ENCODE results near the gene CAMP. TPM values are rescaled to one million over a fixed set of nuclear protein-coding genes. Genes with fewer than 3 reads are reported as not detected.

CAMP gene
- total and polyA plus RNA-seq, 2 of the 13 experiments (the other 11 are each of a cell fraction or from before 2014, with no cell fraction given), result not detected

DNA sequence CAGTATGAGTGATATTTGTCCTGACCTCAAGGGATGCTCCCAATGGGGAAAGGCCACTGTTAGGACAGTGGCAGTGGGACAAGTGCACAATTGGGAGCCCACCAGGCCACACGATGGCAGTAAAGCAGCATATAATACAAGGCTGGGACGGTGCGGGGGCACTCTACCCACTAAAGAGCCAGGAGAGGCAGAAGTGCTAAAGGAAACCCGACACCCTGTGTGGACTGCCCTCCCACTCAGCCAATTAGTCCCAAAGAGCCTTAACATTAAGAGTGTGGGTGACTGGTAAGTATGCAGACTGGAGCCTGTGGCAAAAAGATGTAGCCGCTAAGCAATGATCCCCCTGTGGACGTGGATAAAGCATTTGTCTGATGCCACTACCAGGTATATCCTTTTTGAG, 9.4 kb downstream of the CAMP start:
- Histone ChIP-seq H3K4me2 (ENCODE audit: low read depth, low read length) (peak overlapping the region; percentile 64), H3K9me3 (ENCODE audit: low read length) (no peaks in the 10 kb centered on the region), H3K4me3 (replicated peaks in 1 of 3; ENCODE audit: insufficient read depth in 1 of 3, low read depth in 2 of 3, low read length in 3 of 3) (peak overlapping the region in 2 of 3 experiments; percentile 6 to 45; a peak in 1 of 6 replicates), H3K36me3 (replicated peaks in 1 of 2; ENCODE audit: control insufficient read depth in 1 of 2, insufficient read depth in 2 of 2, low read length in 2 of 2) (no peaks in the 10 kb centered on the region), H3K9ac (ENCODE audit: insufficient read depth, low read depth, low read length) (no peak overlapping the region; the same call in 1 of the 2 replicates), H4K20me1 (ENCODE audit: insufficient read depth, low read length) (no peaks in the 10 kb centered on the region), H3K4me1 (ENCODE audit: insufficient read depth, low read length) (peaks cover 42% of the 10 kb centered on the region), H3K79me2 (ENCODE audit: insufficient read depth, low read length) (no peaks in the 10 kb centered on the region), H3K27me3 (ENCODE audit: control insufficient read depth in 1 of 2, insufficient read depth in 2 of 2, low read length in 2 of 2) (no peaks in the 10 kb centered on the region), H2AFZ (ENCODE audit: low read length) (peak overlapping the region; percentile 93), H3K27ac (ENCODE audit: extremely low read length, insufficient read depth, low read length) (no peak overlapping the region)
- ChIA-PET POLR2A (no interaction called here), CTCF (ENCODE audit: low intra/inter-chr PET ratio, low total read pairs) (interaction anchor here (0.9 to 2.1 kb wide), 2 partner anchors 41 to 202 kb away, joined by 4 to 28 read pairs; no protein-coding TSS in a partner anchor)
- intact Hi-C loops (cut with micrococcal nuclease; ENCODE audit: unreplicated experiment) (loop anchor here (2.0 kb wide), 1 partner anchor 204 kb away; no protein-coding TSS in a partner anchor), in situ Hi-C loops (cut with HindIII; ENCODE audit: extremely low pct_ligation_motif_present, low pct_unique_long_range_greater_than_20kb) (loop anchor here (5.0 kb wide), 1 partner anchor 205 kb away; no protein-coding TSS in a partner anchor)
- peak; percentile 98 for ATAC-seq
- BruUV-seq (replicated peaks), result no TSS peak
- WGBS (ENCODE audit: low lambda C conversion rate), result 18% methylated on average over 6 of the region's 6 CpGs
- FAIRE-seq, result peak; percentile 63
- peak; percentile 76 for DNase-seq (ENCODE audit: low spot score)
- TF ChIP-seq, protein P1, sequence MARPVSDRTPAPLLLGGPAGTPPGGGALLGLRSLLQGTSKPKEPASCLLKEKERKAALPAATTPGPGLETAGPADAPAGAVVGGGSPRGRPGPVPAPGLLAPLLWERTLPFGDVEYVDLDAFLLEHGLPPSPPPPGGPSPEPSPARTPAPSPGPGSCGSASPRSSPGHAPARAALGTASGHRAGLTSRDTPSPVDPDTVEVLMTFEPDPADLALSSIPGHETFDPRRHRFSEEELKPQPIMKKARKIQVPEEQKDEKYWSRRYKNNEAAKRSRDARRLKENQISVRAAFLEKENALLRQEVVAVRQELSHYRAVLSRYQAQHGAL (CRISPR knock-in tag; IDR thresholded peaks at IDR 0.05; ENCODE audit: not compliant biosample characterization), result no peak
- no peak for TF ChIP-seq MEIS2 (CRISPR knock-in tag; IDR thresholded peaks at IDR 0.05)
- TF ChIP-seq KAT8 (CRISPR knock-in tag; IDR thresholded peaks at IDR 0.05), result peak; percentile 67
- TF ChIP-seq SKI (IDR thresholded peaks at IDR 0.05; ENCODE audit: partially characterized antibody), result no peak
- TF ChIP-seq, protein P2, sequence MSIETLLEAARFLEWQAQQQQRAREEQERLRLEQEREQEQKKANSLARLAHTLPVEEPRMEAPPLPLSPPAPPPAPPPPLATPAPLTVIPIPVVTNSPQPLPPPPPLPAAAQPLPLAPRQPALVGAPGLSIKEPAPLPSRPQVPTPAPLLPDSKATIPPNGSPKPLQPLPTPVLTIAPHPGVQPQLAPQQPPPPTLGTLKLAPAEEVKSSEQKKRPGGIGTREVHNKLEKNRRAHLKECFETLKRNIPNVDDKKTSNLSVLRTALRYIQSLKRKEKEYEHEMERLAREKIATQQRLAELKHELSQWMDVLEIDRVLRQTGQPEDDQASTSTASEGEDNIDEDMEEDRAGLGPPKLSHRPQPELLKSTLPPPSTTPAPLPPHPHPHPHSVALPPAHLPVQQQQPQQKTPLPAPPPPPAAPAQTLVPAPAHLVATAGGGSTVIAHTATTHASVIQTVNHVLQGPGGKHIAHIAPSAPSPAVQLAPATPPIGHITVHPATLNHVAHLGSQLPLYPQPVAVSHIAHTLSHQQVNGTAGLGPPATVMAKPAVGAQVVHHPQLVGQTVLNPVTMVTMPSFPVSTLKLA (IDR thresholded peaks at IDR 0.05), result no peak
- TF ChIP-seq, protein P3, sequence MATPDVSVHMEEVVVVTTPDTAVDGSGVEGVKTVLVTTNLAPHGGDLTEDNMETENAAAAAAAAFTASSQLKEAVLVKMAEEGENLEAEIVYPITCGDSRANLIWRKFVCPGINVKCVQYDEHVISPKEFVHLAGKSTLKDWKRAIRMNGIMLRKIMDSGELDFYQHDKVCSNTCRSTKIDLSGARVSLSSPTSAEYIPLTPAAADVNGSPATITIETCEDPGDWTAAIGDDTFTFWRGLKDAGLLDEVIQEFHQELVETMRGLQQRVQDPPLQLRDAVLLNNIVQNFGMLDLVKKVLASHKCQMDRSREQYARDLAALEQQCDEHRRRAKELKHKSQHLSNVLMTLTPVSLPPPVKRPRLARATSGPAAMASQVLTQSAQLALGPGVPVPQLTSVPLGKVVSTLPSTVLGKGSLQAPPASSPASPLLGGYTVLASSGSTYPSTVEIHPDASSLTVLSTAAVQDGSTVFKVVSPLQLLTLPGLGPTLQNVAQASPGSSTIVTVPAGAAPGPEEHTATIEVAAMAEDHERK (CRISPR knock-in tag; IDR thresholded peaks at IDR 0.05; ENCODE audit: low read depth), result no peak
- no peak for TF ChIP-seq TOE1 (CRISPR knock-in tag; IDR thresholded peaks at IDR 0.05)
- TF ChIP-seq FOXC1 (CRISPR knock-in tag; IDR thresholded peaks at IDR 0.05; ENCODE audit: borderline replicate concordance), result no peak
- peak; percentile 27; the same call in 1 of the 2 replicates for TF ChIP-seq HDAC2 (CRISPR knock-in tag; IDR thresholded peaks at IDR 0.05)
- TF ChIP-seq, protein P4, sequence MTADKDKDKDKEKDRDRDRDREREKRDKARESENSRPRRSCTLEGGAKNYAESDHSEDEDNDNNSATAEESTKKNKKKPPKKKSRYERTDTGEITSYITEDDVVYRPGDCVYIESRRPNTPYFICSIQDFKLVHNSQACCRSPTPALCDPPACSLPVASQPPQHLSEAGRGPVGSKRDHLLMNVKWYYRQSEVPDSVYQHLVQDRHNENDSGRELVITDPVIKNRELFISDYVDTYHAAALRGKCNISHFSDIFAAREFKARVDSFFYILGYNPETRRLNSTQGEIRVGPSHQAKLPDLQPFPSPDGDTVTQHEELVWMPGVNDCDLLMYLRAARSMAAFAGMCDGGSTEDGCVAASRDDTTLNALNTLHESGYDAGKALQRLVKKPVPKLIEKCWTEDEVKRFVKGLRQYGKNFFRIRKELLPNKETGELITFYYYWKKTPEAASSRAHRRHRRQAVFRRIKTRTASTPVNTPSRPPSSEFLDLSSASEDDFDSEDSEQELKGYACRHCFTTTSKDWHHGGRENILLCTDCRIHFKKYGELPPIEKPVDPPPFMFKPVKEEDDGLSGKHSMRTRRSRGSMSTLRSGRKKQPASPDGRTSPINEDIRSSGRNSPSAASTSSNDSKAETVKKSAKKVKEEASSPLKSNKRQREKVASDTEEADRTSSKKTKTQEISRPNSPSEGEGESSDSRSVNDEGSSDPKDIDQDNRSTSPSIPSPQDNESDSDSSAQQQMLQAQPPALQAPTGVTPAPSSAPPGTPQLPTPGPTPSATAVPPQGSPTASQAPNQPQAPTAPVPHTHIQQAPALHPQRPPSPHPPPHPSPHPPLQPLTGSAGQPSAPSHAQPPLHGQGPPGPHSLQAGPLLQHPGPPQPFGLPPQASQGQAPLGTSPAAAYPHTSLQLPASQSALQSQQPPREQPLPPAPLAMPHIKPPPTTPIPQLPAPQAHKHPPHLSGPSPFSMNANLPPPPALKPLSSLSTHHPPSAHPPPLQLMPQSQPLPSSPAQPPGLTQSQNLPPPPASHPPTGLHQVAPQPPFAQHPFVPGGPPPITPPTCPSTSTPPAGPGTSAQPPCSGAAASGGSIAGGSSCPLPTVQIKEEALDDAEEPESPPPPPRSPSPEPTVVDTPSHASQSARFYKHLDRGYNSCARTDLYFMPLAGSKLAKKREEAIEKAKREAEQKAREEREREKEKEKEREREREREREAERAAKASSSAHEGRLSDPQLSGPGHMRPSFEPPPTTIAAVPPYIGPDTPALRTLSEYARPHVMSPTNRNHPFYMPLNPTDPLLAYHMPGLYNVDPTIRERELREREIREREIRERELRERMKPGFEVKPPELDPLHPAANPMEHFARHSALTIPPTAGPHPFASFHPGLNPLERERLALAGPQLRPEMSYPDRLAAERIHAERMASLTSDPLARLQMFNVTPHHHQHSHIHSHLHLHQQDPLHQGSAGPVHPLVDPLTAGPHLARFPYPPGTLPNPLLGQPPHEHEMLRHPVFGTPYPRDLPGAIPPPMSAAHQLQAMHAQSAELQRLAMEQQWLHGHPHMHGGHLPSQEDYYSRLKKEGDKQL (CRISPR knock-in tag; IDR thresholded peaks at IDR 0.05; ENCODE audit: low read depth), result no peak
- TF ChIP-seq AHR (CRISPR knock-in tag; IDR thresholded peaks at IDR 0.05), result 0 out of 2 replicates have a peak, but pooled peaks have one; percentile 44
- no peak for TF ChIP-seq SRSF1 (optimal IDR thresholded peaks at IDR 0.05; ENCODE audit: low read depth, low read length)
- TF ChIP-seq PHF5A (CRISPR knock-in tag; IDR thresholded peaks at IDR 0.05; ENCODE audit: low read depth, unreplicated experiment), result no peak
- TF ChIP-seq SAP130 (CRISPR knock-in tag; IDR thresholded peaks at IDR 0.05; ENCODE audit: low read depth), result peak; percentile 42; the same call in 1 of the 2 replicates
- TF ChIP-seq ZBTB20 (CRISPR knock-in tag; IDR thresholded peaks at IDR 0.05; ENCODE audit: borderline replicate concordance, low read depth), result peak; percentile 58; the same call in 1 of the 2 replicates
- TF ChIP-seq KDM2A (CRISPR knock-in tag; IDR thresholded peaks at IDR 0.05; ENCODE audit: borderline replicate concordance, low read depth), result peak; percentile 49; the same call in 1 of the 2 replicates

Data from HepG2 (cell line).